Measurements from ENCODE around the gene HPSE2. TPM values are rescaled to one million over a fixed set of nuclear protein-coding genes. Genes with fewer than 3 reads are reported as not detected.
A peak's percentile ranks its signal among the peaks of the same experiment; 100 is the strongest.
"Not testable (repeated sequence)": the region's sequence is repeated elsewhere in the genome, so short reads cannot be mapped to it uniquely, and the experiment has no call there.

HPSE2 gene
- total RNA-seq, 1 donor, result 5.6 TPM

DNA sequence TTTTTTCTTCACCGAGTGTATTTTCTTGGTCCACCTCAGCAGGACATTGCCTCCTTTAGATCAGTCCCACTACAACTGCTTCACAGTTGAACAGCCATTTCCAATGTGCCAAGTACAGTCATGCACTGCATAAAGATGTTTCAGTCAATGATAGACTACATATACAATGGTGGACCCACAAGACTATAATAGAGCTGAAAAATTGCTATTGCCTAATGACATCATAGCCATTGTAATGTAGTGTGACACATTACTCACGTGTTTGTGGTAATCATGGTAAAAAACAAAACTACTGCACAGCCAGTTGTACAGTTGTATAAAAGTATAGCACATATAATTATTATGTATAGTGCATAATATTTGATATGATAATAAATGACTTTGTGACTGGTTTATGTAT is 675.1 kb downstream of the HPSE2 start:
- H3K4me3 ChIP-seq (ENCODE audit: low read depth, low read length), result no peak overlapping the region
- no peak for DNase-seq (ENCODE audit: low read depth)

DNA sequence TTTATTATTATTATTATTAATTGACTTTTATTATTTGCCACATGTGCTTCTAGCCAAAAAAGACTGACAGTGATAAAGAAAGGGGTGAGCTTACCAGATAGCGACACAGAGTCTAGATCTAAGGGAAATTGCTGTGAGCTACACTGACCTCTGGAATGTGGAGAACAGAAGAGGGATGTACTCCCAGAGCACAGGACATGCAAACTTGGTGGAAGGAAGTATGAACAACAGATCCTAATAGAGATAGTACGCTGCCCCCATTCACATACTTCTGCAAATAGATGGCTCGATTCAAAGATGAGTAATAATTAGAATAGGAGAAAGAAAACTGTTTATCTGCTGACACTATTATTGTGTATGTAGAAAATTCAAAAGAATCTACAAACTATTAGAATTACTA is 679.6 kb downstream of the HPSE2 start:
- DNase-seq (ENCODE audit: low read depth), result peak; percentile 65
- TF ChIP-seq, protein P1, sequence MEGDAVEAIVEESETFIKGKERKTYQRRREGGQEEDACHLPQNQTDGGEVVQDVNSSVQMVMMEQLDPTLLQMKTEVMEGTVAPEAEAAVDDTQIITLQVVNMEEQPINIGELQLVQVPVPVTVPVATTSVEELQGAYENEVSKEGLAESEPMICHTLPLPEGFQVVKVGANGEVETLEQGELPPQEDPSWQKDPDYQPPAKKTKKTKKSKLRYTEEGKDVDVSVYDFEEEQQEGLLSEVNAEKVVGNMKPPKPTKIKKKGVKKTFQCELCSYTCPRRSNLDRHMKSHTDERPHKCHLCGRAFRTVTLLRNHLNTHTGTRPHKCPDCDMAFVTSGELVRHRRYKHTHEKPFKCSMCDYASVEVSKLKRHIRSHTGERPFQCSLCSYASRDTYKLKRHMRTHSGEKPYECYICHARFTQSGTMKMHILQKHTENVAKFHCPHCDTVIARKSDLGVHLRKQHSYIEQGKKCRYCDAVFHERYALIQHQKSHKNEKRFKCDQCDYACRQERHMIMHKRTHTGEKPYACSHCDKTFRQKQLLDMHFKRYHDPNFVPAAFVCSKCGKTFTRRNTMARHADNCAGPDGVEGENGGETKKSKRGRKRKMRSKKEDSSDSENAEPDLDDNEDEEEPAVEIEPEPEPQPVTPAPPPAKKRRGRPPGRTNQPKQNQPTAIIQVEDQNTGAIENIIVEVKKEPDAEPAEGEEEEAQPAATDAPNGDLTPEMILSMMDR (IDR thresholded peaks at IDR 0.05; ENCODE audit: insufficient read depth, low read depth, low read length), result no peak
- H3K4me3 ChIP-seq (ENCODE audit: low read depth, low read length), result no peak overlapping the region

More for the DNA sequence above, 675.1 kb downstream of the HPSE2 start:
- TF ChIP-seq, protein P1 (IDR thresholded peaks at IDR 0.05; ENCODE audit: insufficient read depth, low read depth, low read length), result no peak

DNA sequence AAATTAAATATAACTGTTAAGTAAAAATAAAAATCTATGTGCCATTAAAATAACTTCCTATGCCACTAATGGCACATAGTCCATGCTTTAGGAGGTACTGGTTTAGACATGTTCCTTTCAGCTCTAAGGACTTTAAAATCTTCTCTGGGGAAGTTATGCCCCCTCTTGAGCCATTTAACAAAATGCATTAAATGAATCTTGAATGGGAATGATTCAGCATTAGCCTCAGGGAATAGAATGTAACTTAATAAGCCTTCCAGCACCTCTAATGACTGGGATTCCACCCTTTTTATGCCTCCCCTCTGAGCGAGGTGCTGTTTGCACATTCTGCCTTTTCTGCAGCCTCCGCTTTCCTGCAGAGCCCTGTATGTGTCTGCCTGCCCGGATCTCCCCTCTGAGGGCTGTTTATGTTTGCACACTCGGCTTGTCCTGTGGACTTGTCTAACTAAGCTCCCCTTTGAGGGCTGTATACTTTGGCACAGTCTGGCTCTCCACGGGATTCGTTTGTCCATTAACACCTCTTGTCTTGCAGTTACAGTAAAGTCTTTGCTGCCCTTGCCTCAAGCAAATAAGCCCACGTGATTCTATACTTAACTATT is 680.5 kb downstream of the HPSE2 start:
- no peak overlapping the region for H3K4me3 ChIP-seq (ENCODE audit: low read depth, low read length)
- peak; percentile 32 for DNase-seq (ENCODE audit: low read depth)
- TF ChIP-seq, protein P1 (IDR thresholded peaks at IDR 0.05; ENCODE audit: insufficient read depth, low read depth, low read length), result no peak

DNA sequence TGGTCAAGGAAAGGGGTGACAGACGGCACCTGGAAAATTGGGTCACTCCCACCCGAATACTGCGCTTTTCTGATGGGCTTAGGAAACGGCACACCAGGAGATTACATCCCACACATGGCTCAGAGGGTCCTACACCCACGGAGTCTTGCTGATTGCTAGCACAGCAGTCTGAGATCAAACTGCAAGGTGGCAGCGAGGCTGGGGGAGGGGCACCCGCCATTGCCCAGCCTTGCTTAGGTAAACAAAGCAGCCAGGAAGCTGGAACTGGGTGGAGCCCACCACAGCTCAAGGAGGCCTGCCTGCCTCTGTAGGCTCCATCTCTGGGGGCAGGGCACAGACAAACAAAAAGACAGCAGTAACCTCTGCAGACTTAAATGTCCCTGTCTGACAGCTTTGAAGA is 694.1 kb downstream of the HPSE2 start:
- DNase-seq (ENCODE audit: low read depth); H3K4me3 ChIP-seq (ENCODE audit: low read depth, low read length): not testable (repeated sequence)

DNA sequence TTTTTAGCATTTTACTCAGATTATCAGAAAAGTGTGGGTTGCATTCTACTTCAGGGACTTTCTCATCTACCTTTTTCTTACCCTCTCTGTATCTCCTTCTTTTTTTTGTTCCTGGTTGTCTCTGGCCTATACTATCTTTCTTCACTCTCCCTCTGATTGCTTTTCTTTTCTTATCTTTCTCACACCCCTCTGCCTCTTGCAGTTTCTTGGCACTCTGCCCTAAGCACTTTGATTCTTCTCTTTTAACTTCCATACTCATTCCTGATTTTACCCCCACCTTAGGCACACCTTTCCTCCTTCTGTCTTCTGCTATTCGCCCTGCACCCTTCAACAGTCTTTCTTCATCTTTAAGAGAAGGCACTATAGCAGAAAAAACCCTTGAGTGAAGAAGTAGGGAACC is 696.1 kb downstream of the HPSE2 start:
- H3K4me3 ChIP-seq (ENCODE audit: low read depth, low read length), result no peak overlapping the region
- no peak for DNase-seq (ENCODE audit: low read depth)
- TF ChIP-seq, protein P1 (IDR thresholded peaks at IDR 0.05; ENCODE audit: insufficient read depth, low read depth, low read length), result no peak

DNA sequence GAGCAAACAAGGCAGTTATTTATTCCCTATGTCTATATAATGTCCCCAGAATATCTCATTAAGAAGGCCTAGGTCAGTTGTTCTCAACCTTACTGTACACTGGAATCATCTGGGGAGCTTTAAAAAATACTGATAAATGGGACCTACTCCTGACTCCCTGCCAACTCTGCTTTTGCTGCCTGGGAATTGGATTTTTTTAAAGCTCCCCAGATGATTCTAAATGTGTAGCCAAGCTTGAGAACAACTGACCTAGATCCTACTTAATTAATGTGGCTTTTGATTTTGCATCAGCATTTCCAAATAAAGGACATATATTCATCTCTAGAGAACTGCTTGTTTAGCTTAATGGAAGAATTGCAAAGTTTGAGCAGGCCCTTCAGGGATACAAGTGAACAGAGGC is 697.2 kb downstream of the HPSE2 start:
- H3K4me3 ChIP-seq (ENCODE audit: low read depth, low read length), result no peak overlapping the region
- DNase-seq (ENCODE audit: low read depth), result no peak
- TF ChIP-seq, protein P1 (IDR thresholded peaks at IDR 0.05; ENCODE audit: insufficient read depth, low read depth, low read length), result no peak

DNA sequence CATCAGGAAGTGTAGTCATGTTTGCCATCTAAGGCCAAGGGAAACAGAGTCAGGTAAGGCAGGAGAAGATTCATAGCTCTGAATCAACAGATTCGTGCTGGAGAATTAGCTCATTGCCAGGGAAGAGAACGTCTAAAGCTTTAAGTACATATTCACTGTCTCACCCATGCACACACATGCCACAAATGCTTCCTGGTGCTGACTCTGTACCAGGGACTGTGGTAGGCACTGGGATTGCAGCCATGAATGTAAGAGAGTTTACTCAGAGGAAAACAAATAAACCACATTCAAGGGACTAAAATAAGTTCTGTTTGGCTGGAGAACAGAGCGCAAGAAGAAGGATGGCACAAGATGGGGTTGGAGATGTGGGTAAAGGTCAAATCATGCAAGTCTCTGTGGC is 699.1 kb downstream of the HPSE2 start:
- DNase-seq (ENCODE audit: low read depth), result no peak

More for the DNA sequence above, 699.1 kb downstream of the HPSE2 start:
- TF ChIP-seq, protein P1 (IDR thresholded peaks at IDR 0.05; ENCODE audit: insufficient read depth, low read depth, low read length), result no peak
- H3K4me3 ChIP-seq (ENCODE audit: low read depth, low read length), result no peak overlapping the region
